ENCODE results near the gene EFCC1.

- TF ChIP-seq, protein P1, sequence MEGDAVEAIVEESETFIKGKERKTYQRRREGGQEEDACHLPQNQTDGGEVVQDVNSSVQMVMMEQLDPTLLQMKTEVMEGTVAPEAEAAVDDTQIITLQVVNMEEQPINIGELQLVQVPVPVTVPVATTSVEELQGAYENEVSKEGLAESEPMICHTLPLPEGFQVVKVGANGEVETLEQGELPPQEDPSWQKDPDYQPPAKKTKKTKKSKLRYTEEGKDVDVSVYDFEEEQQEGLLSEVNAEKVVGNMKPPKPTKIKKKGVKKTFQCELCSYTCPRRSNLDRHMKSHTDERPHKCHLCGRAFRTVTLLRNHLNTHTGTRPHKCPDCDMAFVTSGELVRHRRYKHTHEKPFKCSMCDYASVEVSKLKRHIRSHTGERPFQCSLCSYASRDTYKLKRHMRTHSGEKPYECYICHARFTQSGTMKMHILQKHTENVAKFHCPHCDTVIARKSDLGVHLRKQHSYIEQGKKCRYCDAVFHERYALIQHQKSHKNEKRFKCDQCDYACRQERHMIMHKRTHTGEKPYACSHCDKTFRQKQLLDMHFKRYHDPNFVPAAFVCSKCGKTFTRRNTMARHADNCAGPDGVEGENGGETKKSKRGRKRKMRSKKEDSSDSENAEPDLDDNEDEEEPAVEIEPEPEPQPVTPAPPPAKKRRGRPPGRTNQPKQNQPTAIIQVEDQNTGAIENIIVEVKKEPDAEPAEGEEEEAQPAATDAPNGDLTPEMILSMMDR (IDR thresholded peaks at IDR 0.05): no peak
- TF ChIP-seq POLR2A (IDR thresholded peaks at IDR 0.05): no peak
Measured at GRCh38 chr3:129065016-129065719, 64.1 kb downstream of the EFCC1 start.
